Erythroblast (primary cell): ENCODE measurements around the gene HERC4.

Experiments used
- GATA1 ChIP-seq: IDR thresholded peaks from 2 replicates; pipeline ENCODE4 v1.6.1; 2011; ENCODE audit warnings: low read depth, mild to moderate bottlenecking, control low read depth, low read length, moderate library complexity
- POLR2A ChIP-seq: IDR thresholded peaks from 2 replicates; pipeline ENCODE4 v1.6.1; 2011; ENCODE audit warnings: mild to moderate bottlenecking, low read length

- TF ChIP-seq POLR2A (no peak), GATA1 (no peak)
Measured at GRCh38 chr10:67921065-67921464, 154.0 kb downstream of the HERC4 start.
